Measurements from ENCODE around the gene ZNF212.

The ZNF212 gene

DNA sequence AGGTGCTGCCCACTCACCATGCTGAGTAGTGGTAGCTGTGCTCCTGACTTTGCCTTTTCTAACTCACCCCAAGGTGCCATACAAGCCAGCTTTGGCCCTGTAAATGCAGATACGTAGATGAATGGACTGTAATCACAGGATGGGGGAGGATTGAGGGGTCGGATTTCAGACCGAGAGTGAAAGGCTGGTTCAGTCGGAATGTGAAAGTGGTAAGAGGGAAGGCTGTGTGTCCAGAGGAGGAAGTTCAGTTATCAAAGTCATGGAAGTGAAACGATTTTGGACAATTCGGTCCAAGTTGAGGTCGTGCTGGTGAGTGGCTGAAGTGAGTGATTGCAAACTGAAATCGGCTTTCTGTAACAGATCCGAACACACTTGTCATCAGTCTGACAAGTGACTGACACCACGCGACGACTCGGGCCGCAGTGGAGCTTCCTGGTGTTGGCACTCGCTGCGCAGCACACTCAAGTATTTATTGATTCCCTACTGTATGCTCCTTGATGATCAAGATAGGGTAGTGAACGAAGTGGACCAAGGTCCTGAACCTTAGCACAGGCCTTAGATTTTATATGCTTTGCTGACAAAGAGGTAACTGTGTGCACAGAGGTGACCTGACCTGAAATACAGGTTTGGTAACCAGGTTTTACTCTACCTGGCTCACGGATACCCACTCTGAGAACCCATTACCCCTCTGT, 33.6 kb upstream of the ZNF212 start:
- Histone ChIP-seq H3K9me3 (ENCODE audit: control insufficient read depth, low read length) (no peaks in the 10 kb centered on the region), H3K4me1 (ENCODE audit: control insufficient read depth, insufficient read depth, low read length) (peaks cover 12% of the 10 kb centered on the region), H3K36me3 (ENCODE audit: control insufficient read depth, insufficient read depth, low read length) (peaks cover 25% of the 10 kb centered on the region), H3K9ac (ENCODE audit: low read length) (no peak overlapping the region), H3K4me3 (ENCODE audit: low read length) (no peak overlapping the region), H3K27me3 (ENCODE audit: control insufficient read depth, insufficient read depth, low read length) (no peaks in the 10 kb centered on the region)

DNA sequence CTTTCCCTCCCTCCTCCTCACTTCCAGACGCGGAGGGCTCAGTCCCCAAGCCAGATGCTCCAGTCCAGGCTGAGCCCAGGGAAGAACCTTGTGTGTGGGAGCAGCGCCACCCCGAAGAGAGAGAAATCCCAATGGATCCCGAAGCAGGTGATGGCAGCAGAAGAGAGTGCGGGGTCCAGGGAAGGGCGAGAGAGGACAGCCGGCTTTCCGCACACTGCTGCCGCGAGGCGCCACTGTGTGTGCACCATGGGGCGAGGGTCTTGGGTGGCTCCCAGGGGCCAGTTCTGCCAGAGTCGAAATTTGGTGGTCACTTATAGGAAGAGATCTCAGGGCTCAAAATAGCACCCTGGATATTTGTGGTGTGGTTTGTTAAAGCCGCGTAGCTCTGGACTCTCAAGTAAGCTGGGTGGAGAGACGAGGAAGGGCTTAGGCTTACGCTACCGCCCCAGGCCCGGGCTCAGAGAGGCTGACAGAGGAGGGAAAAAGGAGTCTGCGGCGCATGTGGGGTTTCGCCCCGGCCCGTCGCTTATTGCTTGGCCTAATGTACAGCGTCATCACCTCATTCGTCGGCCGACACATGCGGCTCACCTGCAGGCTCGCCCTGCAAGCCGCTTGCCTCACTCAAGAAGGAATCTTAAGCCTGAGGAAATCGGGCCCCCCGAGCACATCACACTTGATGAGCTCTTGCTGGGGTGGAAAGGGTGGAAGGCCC, 32.0 kb upstream of the ZNF212 start:
- H3K36me3 ChIP-seq (ENCODE audit: control insufficient read depth, insufficient read depth, low read length): peaks cover 28% of the 10 kb centered on the region

DNA sequence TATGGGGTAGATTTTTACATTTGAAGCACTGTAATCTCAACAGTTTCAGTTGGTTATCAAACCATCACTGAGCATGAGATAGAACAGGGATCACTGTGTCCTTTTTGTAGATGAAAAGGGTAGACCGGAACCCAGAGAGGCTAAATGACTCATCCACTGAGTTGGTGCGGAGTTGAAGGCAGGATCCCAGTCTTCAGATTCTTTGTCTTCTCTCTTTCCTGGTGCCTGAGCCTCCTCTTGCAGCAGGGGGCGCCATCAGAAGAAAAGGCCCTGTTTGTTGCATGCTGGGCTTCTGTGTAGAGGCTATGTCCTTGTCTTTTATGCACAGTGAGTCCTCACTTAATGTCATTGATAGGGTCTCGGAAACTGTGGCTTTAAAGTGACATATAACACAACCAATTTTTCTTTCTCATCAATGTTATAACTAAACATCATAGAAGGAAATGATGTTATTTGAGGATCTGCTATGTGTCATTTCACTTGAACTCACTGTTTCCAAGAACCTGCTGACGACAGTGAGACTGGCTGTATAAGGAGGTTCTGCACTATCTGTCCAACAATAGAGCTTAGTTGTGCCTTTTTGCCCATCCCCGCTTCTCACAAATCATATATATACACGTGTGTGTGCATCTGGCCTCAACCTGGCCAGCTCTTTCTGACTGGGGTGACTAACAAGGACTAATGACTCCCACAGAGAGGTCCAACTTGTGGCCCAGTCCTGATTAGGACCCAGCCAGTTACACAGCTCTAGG, 29.8 kb upstream of the ZNF212 start:
- H3K9ac ChIP-seq (ENCODE audit: low read length): no peak overlapping the region
- no peaks in the 10 kb centered on the region for H3K27me3 ChIP-seq (ENCODE audit: control insufficient read depth, insufficient read depth, low read length)
- H3K4me3 ChIP-seq (ENCODE audit: low read length): no peak overlapping the region
- no peaks in the 10 kb centered on the region for H3K9me3 ChIP-seq (ENCODE audit: control insufficient read depth, low read length)
- H3K4me1 ChIP-seq (ENCODE audit: control insufficient read depth, insufficient read depth, low read length): peaks cover 12% of the 10 kb centered on the region
- H3K36me3 ChIP-seq (ENCODE audit: control insufficient read depth, insufficient read depth, low read length): peaks cover 28% of the 10 kb centered on the region

More for the DNA sequence above, 32.0 kb upstream of the ZNF212 start:
- Histone ChIP-seq H3K4me1 (ENCODE audit: control insufficient read depth, insufficient read depth, low read length) (peaks cover 12% of the 10 kb centered on the region), H3K9ac (ENCODE audit: low read length) (no peak overlapping the region), H3K27me3 (ENCODE audit: control insufficient read depth, insufficient read depth, low read length) (no peaks in the 10 kb centered on the region), H3K9me3 (ENCODE audit: control insufficient read depth, low read length) (no peaks in the 10 kb centered on the region), H3K4me3 (ENCODE audit: low read length) (no peak overlapping the region)

DNA sequence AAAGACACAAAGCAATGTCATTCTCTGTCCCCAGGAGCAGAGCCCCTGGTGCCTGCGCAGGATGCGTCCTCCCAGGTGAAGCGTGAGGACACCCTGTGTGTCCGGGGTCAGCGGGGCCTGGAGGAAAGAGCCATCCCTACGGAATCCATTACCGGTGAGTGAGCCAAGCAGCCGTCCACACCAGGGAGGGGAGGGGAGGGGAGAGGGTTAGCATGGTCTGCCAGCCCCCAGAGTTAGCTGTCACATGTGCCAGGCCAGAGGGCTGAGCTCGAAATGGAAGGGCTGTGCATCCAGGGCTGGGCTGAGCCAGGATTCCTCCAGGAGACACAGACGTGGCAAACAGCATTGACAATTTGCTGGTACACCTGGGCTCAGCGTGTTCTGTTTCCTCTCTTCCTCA, 28.9 kb upstream of the ZNF212 start:
- Histone ChIP-seq H3K4me1 (ENCODE audit: control insufficient read depth, insufficient read depth, low read length) (peaks cover 10% of the 10 kb centered on the region), H3K36me3 (ENCODE audit: control insufficient read depth, insufficient read depth, low read length) (peaks cover 30% of the 10 kb centered on the region), H3K9ac (ENCODE audit: low read length) (no peak overlapping the region), H3K27me3 (ENCODE audit: control insufficient read depth, insufficient read depth, low read length) (no peaks in the 10 kb centered on the region), H3K9me3 (ENCODE audit: control insufficient read depth, low read length) (no peaks in the 10 kb centered on the region), H3K4me3 (ENCODE audit: low read length) (no peak overlapping the region)

DNA sequence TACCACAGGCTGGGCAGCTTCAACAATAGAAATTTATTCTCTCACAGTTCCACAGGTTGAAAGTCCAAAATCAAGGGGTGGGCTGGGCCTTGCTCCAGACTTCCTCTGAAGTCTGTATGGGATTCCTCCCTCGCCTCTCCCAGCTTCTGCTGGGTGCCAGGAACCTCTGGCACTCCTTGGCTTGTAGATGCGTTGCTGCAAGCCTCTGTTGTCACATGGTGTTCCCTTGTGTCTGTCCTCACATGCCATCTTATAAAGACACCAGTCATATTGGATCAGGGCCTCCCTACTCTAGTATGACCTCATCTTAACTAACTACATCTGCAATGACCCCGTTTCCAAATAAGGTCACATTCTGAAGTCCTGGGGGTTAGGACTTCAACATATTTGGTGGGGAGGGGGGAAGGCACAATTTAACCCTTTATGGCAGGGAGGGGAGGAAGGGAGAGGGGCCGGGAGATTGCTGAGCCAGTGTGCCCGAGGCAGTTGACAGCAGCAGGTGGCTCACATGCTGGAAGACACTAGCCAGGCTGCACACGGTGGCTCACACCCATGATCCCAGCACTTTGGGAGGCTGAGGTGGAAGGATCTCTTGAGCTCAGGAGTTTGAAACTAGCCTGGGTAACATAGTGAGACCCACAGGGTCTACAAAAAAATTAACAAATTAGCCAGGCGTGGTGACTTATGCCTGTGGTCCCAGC, 25.3 kb upstream of the ZNF212 start:
- Histone ChIP-seq H3K36me3 (ENCODE audit: control insufficient read depth, insufficient read depth, low read length) (peaks cover 25% of the 10 kb centered on the region), H3K4me3 (ENCODE audit: low read length) (no peak overlapping the region), H3K4me1 (ENCODE audit: control insufficient read depth, insufficient read depth, low read length) (no peaks in the 10 kb centered on the region), H3K27me3 (ENCODE audit: control insufficient read depth, insufficient read depth, low read length) (no peaks in the 10 kb centered on the region), H3K9ac (ENCODE audit: low read length) (no peak overlapping the region), H3K9me3 (ENCODE audit: control insufficient read depth, low read length) (no peaks in the 10 kb centered on the region)

DNA sequence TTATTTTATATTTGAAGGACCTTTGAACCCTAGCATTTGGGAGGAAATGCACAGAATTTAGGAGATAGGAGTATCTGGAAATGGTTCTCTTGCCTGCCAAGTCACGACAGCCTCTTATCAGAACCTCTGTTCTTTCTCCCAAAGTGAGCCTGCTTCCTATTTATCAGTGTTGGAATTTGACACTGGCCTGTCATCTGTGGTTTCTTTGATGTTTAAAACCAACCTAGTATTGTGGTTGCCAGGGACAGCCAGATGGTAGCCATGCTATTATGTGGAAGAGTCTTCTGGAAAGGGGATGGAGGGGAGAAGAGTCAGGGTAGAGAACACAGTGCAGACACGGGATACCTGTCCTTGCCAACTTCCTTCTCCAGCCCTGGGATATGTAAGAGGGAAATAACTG, 23.0 kb upstream of the ZNF212 start:
- no peak overlapping the region for H3K4me3 ChIP-seq (ENCODE audit: low read length)
- H3K27me3 ChIP-seq (ENCODE audit: control insufficient read depth, insufficient read depth, low read length): no peaks in the 10 kb centered on the region
- no peaks in the 10 kb centered on the region for H3K9me3 ChIP-seq (ENCODE audit: control insufficient read depth, low read length)
- no peaks in the 10 kb centered on the region for H3K4me1 ChIP-seq (ENCODE audit: control insufficient read depth, insufficient read depth, low read length)
- H3K9ac ChIP-seq (ENCODE audit: low read length): no peak overlapping the region
- peaks cover 18% of the 10 kb centered on the region for H3K36me3 ChIP-seq (ENCODE audit: control insufficient read depth, insufficient read depth, low read length)

DNA sequence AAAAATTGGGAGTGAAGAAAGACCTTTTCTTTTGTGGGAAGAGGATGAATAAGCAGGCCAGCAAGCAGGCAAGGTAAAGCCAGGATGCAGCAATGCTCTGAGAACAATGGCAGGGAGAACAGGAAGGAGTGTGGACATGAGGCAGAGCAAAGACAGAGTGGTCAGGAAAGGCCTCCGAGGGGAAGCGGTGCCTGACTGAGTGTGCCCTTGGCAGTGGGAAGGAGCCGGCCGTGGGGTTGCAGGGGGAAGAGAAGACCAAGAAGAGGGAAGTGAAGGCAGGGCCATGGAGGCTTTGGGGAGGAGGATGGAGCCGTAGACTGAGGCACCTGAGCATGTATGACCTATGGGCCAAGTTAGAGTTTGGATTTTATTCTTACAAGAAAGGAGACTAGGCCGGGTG, 21.9 kb upstream of the ZNF212 start:
- Histone ChIP-seq H3K9ac (ENCODE audit: low read length) (no peak overlapping the region), H3K36me3 (ENCODE audit: control insufficient read depth, insufficient read depth, low read length) (peaks cover 18% of the 10 kb centered on the region), H3K4me3 (ENCODE audit: low read length) (no peak overlapping the region), H3K4me1 (ENCODE audit: control insufficient read depth, insufficient read depth, low read length) (no peaks in the 10 kb centered on the region), H3K27me3 (ENCODE audit: control insufficient read depth, insufficient read depth, low read length) (no peaks in the 10 kb centered on the region), H3K9me3 (ENCODE audit: control insufficient read depth, low read length) (no peaks in the 10 kb centered on the region)

DNA sequence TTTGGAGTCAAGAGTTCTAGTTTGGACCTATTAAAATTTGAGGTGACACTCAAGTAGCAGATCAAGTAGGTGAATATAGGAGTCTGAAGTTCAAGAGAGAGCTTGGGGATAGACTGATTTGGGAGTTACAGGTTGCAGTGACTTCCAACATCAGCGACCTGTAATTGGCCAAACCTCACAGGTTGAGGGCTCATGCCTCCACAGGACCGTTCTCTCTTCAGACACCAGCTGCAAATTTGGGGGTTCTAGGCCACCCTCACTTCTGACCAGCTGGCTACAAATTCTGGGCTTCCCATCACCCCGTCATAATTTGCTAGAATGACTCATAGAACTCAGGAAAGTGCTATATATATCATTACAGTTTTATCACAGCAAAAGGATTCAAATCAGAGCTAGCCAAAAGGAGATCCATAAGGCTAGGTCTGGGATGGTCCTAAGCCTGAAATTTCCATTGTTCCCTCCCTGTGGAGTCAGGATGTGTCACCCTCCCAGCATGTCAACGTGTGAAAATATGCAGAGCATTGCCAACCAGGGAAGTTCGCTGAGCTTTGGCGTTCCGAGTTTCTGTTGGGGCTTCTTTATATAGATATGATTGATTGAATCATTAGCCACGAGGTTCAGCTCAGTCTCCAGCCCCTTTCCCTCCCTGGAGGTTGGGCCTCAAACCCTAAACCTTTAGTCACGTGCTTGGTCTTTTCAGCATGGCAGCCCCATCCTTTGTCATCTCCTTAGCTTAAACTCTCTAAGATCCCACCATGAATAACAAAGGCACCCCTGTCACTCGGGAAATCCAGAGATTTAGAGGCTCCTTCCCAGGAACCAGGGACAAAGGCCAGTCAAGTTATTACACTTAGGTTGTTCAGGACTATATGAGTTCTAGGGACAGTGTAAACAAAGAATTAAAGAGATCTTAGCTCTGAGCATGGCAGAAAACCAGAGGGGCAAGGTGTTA, 20.7 kb upstream of the ZNF212 start:
- H3K4me3 ChIP-seq (ENCODE audit: low read length): no peak overlapping the region
- H3K36me3 ChIP-seq (ENCODE audit: control insufficient read depth, insufficient read depth, low read length): peaks cover 18% of the 10 kb centered on the region
- H3K9me3 ChIP-seq (ENCODE audit: control insufficient read depth, low read length): no peaks in the 10 kb centered on the region
- H3K4me1 ChIP-seq (ENCODE audit: control insufficient read depth, insufficient read depth, low read length): no peaks in the 10 kb centered on the region
- H3K9ac ChIP-seq (ENCODE audit: low read length): no peak overlapping the region
- H3K27me3 ChIP-seq (ENCODE audit: control insufficient read depth, insufficient read depth, low read length): no peaks in the 10 kb centered on the region

DNA sequence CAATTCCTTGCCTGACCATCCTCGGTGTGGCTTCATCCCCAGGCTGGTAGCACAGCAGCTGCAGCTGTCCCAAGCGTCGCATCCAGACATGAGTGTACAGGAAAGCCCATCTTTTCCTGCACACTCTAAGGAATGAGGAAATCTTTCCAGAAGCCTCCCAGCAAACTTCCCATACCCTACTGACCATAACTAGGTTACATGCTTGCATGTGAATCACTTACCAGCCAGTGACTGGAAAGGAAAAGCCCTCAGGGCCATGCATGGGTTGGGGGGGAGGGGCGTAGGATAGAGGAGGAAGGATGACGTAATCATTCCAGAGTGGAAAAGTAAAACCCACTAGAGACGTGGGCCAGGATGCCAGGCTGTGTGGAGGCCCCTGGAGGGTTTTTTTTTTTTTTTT, 18.9 kb upstream of the ZNF212 start:
- H3K9me3 ChIP-seq (ENCODE audit: control insufficient read depth, low read length): no peaks in the 10 kb centered on the region
- H3K27me3 ChIP-seq (ENCODE audit: control insufficient read depth, insufficient read depth, low read length): no peaks in the 10 kb centered on the region
- H3K4me3 ChIP-seq (ENCODE audit: low read length): no peak overlapping the region
- H3K4me1 ChIP-seq (ENCODE audit: control insufficient read depth, insufficient read depth, low read length): no peaks in the 10 kb centered on the region
- peaks cover 8% of the 10 kb centered on the region for H3K36me3 ChIP-seq (ENCODE audit: control insufficient read depth, insufficient read depth, low read length)
- no peak overlapping the region for H3K9ac ChIP-seq (ENCODE audit: low read length)

DNA sequence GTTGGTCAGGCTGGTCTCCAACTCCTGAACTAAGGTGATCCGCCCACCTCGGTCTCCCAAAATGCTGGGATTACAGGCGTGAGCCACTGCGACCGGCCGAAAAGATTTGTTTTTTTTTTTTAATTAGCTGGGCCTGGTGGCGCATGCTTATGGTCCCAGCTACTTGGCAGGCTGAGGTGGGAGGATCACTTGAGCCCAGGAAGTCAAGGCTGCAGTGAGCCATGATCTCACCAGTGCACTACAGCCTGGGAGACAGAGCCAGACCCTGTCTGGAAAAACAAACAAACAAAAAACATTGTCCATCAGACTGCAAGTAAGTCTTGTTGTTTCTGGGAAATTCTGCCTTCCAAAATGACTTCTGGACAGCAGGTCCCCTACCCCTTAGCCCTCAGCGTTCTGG, 16.3 kb upstream of the ZNF212 start:
- no peaks in the 10 kb centered on the region for H3K9me3 ChIP-seq (ENCODE audit: control insufficient read depth, low read length)
- no peak overlapping the region for H3K4me3 ChIP-seq (ENCODE audit: low read length)
- H3K27me3 ChIP-seq (ENCODE audit: control insufficient read depth, insufficient read depth, low read length): no peaks in the 10 kb centered on the region
- no peaks in the 10 kb centered on the region for H3K4me1 ChIP-seq (ENCODE audit: control insufficient read depth, insufficient read depth, low read length)
- no peak overlapping the region for H3K9ac ChIP-seq (ENCODE audit: low read length)
- peaks cover 4% of the 10 kb centered on the region for H3K36me3 ChIP-seq (ENCODE audit: control insufficient read depth, insufficient read depth, low read length)

DNA sequence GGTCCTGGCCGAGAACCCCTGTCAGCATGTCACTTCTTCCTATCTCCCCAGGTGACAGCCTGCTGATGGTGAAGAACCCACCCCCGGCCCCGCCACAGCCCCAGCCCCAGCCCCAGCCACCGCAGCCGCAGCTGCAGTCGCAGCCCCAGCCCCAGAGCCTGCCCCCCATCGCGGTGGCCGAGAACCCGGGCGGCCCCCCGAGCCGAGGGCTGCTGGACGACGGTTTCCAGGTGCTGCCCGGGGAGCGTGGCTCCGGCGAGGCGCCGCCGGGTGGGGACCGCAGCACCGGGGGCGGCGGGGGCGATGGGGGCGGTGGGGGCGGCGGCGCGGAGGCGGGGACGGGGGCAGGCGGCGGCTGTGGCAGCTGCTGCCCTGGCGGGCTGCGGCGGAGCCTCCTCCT, 15.7 kb upstream of the ZNF212 start:
- Histone ChIP-seq H3K4me1 (ENCODE audit: control insufficient read depth, insufficient read depth, low read length) (no peaks in the 10 kb centered on the region), H3K4me3 (ENCODE audit: low read length) (no peak overlapping the region), H3K9me3 (ENCODE audit: control insufficient read depth, low read length) (no peaks in the 10 kb centered on the region), H3K27me3 (ENCODE audit: control insufficient read depth, insufficient read depth, low read length) (no peaks in the 10 kb centered on the region), H3K36me3 (ENCODE audit: control insufficient read depth, insufficient read depth, low read length) (peaks cover 4% of the 10 kb centered on the region), H3K9ac (ENCODE audit: low read length) (no peak overlapping the region)
